SK-N-SH treated with all-trans-retinoic acid at 6 μM for 48 hours (cell line): Measurements from ENCODE around the gene ELL3.

Source experiments
- ATAC-seq: fragments of 200-7000 bp; cut with Tn5 transposase; 3 replicates; pipeline ENCODE4 v1.9.1; 2020; ENCODE audit warnings: mild to moderate bottlenecking, moderate library complexity
- ARNTL ChIP-seq: fragments of 450-650 bp; formaldehyde crosslinking; IDR thresholded peaks from 2 replicates; pipeline ENCODE4 v1.5.0; 2020; ENCODE audit warnings: low read depth, mild to moderate bottlenecking, moderate library complexity, borderline replicate concordance
- BACH2 ChIP-seq: fragments of 250-450 bp; sonication (Bioruptor Pico); IDR thresholded peaks from 2 replicates; pipeline ENCODE4 v1.9.0; 2021; ENCODE audit warnings: mild to moderate bottlenecking, borderline replicate concordance
- CREB5 ChIP-seq: fragments of 250-450 bp; sonication (Bioruptor Pico); IDR thresholded peaks from 2 replicates; pipeline ENCODE4 v1.5.1; 2020; ENCODE audit warnings: low read depth, mild to moderate bottlenecking, moderate library complexity
- CSDC2 ChIP-seq: fragments of 250-450 bp; sonication (Bioruptor Pico); IDR thresholded peaks from 2 replicates; pipeline ENCODE4 v1.5.0; 2020; ENCODE audit warnings: mild to moderate bottlenecking, moderate library complexity
- ESRRG ChIP-seq: fragments of 250-450 bp; sonication (Bioruptor Pico); IDR thresholded peaks from 2 replicates; pipeline ENCODE4 v1.6.1; 2021; ENCODE audit warnings: mild to moderate bottlenecking
- GLIS3 ChIP-seq: fragments of 250-450 bp; sonication (Bioruptor Pico); IDR thresholded peaks from 2 replicates; pipeline ENCODE4 v1.5.0; 2020; ENCODE audit warnings: mild to moderate bottlenecking, moderate library complexity
- ISL1 ChIP-seq: fragments of 250-450 bp; sonication (Bioruptor Pico); IDR thresholded peaks from 2 replicates; pipeline ENCODE4 v2.1.2; 2022; ENCODE audit warnings: mild to moderate bottlenecking, moderate library complexity
- OSR1 ChIP-seq: fragments of 250-450 bp; sonication (Bioruptor Pico); IDR thresholded peaks from 2 replicates; pipeline ENCODE4 v1.8.0; 2022; ENCODE audit warnings: moderate library complexity, mild to moderate bottlenecking, inconsistent platforms
- POU6F1 ChIP-seq: fragments of 250-450 bp; sonication (Bioruptor Pico); IDR thresholded peaks from 2 replicates; pipeline ENCODE4 v1.8.0; 2021; ENCODE audit warnings: low read depth, mild to moderate bottlenecking, moderate library complexity, borderline replicate concordance
- RARB ChIP-seq: fragments of 250-450 bp; sonication (Bioruptor Pico); IDR thresholded peaks from 2 replicates; pipeline ENCODE4 v1.8.0; 2021; ENCODE audit warnings: mild to moderate bottlenecking, moderate library complexity
- TCF4 ChIP-seq: fragments of 250-450 bp; sonication (Bioruptor Pico); IDR thresholded peaks from 2 replicates; pipeline ENCODE4 v1.8.0; 2021; ENCODE audit warnings: mild to moderate bottlenecking, moderate library complexity, borderline replicate concordance
- TOX ChIP-seq: fragments of 250-450 bp; sonication (Bioruptor Pico); IDR thresholded peaks from 2 replicates; pipeline ENCODE4 v1.8.0; 2021; ENCODE audit warnings: mild to moderate bottlenecking, moderate library complexity, borderline replicate concordance
- ZFP3 ChIP-seq: fragments of 250-450 bp; sonication (Bioruptor Pico); IDR thresholded peaks from 2 replicates; pipeline ENCODE4 v1.5.0; 2020; ENCODE audit warnings: mild to moderate bottlenecking, moderate library complexity
- ZNF565 ChIP-seq: fragments of 450-650 bp; formaldehyde crosslinking; conservative IDR thresholded peaks from 2 replicates; pipeline ENCODE4 v1.5.0; 2020; ENCODE audit warnings: low read depth, mild to moderate bottlenecking, moderate library complexity
- ZNF70 ChIP-seq: fragments of 450-650 bp; formaldehyde crosslinking; IDR thresholded peaks from 2 replicates; pipeline ENCODE4 v1.5.0; 2020; ENCODE audit warnings: mild to moderate bottlenecking, moderate library complexity
- ZNF8 ChIP-seq: fragments of 450-650 bp; formaldehyde crosslinking; IDR thresholded peaks from 2 replicates; pipeline ENCODE4 v1.5.0; 2020; ENCODE audit warnings: mild to moderate bottlenecking, moderate library complexity
- TF ChIP-seq, protein P1 (sequence below): fragments of 250-450 bp; sonication (Bioruptor Pico); IDR thresholded peaks from 2 replicates; pipeline ENCODE4 v1.8.0; 2020; ENCODE audit warnings: mild to moderate bottlenecking, moderate library complexity, borderline replicate concordance
- TF ChIP-seq, protein P2 (sequence below): fragments of 250-450 bp; sonication (Bioruptor Pico); IDR thresholded peaks from 2 replicates; pipeline ENCODE4 v1.5.1; 2021; ENCODE audit warnings: mild to moderate bottlenecking, moderate library complexity

ELL3 gene

DNA sequence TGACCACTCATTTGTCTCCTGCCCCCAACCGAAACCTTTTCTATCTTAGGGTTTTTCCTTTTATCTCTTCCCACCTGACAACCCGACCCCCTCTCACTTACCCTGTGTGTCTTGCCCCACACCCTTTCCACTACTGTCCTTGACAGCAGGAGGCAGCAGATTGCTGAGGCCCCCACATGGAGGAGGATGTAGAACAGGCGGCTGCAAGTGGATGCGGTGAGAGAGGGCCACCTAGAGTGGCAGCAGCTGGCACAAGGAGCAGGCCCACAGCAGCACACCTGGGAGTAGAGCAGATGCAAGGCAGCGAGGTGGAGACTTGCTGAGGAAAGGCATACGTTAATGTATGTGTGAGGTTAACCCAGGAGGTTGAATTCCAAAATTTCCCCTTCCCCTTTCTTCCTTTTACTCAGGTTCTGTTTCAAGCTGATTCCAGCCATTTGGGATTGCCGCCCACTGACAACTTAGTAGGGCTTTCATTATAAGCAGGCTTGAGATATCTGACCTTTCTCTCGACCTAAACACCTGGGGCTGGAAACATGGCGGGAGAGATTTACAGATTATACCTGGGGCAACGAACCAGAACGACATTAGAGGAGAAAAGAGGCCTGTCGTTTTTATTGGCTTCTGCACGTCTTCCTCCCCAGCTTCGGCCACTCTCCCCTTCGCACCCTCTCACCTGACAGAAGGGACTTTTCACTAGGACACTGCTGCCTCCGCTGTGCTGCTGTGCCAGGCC lies 22.6 kb upstream of the ELL3 start:
- TF ChIP-seq, protein P1, sequence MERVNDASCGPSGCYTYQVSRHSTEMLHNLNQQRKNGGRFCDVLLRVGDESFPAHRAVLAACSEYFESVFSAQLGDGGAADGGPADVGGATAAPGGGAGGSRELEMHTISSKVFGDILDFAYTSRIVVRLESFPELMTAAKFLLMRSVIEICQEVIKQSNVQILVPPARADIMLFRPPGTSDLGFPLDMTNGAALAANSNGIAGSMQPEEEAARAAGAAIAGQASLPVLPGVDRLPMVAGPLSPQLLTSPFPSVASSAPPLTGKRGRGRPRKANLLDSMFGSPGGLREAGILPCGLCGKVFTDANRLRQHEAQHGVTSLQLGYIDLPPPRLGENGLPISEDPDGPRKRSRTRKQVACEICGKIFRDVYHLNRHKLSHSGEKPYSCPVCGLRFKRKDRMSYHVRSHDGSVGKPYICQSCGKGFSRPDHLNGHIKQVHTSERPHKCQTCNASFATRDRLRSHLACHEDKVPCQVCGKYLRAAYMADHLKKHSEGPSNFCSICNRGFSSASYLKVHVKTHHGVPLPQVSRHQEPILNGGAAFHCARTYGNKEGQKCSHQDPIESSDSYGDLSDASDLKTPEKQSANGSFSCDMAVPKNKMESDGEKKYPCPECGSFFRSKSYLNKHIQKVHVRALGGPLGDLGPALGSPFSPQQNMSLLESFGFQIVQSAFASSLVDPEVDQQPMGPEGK (CRISPR knock-in tag) = no peak
- TF ChIP-seq ZNF565 (CRISPR knock-in tag) = no peak
- no peak for TF ChIP-seq POU6F1
- no peak for TF ChIP-seq ARNTL
- no peak for TF ChIP-seq ISL1 (CRISPR knock-in tag)
- no peak for TF ChIP-seq ZFP3 (CRISPR knock-in tag)
- no peak for TF ChIP-seq ZNF70 (CRISPR knock-in tag)
- no peak for TF ChIP-seq GLIS3 (CRISPR knock-in tag)
- no peak for TF ChIP-seq OSR1 (CRISPR knock-in tag)
- no peak for TF ChIP-seq CSDC2 (CRISPR knock-in tag)
- no peak for ATAC-seq

DNA sequence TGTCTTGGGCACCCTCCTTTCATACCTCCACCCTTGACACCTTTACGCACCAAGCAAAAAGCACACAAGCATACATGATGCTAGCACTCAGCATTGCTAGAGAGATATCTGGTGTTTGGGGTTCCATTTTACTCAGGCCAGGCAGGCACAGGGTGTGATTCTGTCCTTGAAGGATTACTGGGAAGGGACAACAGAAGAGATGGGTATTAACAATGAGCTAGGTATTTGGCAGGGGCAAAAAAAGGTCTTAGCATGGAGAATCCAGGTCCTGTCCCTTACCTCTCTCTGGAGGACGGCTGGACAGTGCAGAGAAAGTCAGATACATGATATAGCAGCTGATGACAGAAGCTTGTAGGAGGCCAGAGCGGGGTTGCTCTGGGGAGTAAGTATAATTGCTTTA lies 19.8 kb upstream of the ELL3 start:
- no peak for TF ChIP-seq ESRRG (CRISPR knock-in tag)
- TF ChIP-seq ZNF565 (CRISPR knock-in tag) = no peak
- TF ChIP-seq ZFP3 (CRISPR knock-in tag) = no peak
- TF ChIP-seq GLIS3 (CRISPR knock-in tag) = no peak
- TF ChIP-seq CSDC2 (CRISPR knock-in tag) = no peak
- TF ChIP-seq, protein P2, sequence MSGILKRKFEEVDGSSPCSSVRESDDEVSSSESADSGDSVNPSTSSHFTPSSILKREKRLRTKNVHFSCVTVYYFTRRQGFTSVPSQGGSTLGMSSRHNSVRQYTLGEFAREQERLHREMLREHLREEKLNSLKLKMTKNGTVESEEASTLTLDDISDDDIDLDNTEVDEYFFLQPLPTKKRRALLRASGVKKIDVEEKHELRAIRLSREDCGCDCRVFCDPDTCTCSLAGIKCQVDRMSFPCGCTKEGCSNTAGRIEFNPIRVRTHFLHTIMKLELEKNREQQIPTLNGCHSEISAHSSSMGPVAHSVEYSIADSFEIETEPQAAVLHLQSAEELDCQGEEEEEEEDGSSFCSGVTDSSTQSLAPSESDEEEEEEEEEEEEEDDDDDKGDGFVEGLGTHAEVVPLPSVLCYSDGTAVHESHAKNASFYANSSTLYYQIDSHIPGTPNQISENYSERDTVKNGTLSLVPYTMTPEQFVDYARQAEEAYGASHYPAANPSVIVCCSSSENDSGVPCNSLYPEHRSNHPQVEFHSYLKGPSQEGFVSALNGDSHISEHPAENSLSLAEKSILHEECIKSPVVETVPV (CRISPR knock-in tag) = no peak
- no peak for TF ChIP-seq ZNF70 (CRISPR knock-in tag)
- TF ChIP-seq BACH2 = no peak
- no peak for TF ChIP-seq CREB5 (CRISPR knock-in tag)
- TF ChIP-seq ZNF8 (CRISPR knock-in tag) = no peak
- TF ChIP-seq POU6F1 = no peak
- no peak for TF ChIP-seq ISL1 (CRISPR knock-in tag)
- no peak for TF ChIP-seq ARNTL
- ATAC-seq = no peak

DNA sequence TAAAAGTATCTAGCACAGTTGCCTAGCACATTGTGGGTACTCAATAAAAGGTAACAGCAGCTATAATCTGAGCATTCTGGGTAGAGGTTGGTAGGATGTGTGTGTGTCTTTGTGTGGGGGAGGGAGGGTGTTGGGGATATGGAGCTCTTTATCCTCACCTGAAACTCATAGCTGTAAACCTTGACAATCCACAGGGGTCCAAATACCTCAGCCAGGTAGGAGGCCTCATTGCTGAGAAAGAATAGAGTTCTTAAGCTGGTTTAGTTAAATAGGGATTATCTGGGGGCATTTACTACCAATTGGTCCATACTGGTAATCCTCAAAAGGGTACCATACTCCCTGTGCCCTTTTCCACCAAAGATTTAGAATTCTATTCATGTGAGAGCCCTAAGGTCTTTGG lies 19.2 kb upstream of the ELL3 start:
- no peak for TF ChIP-seq TCF4 (CRISPR knock-in tag)
- TF ChIP-seq OSR1 (CRISPR knock-in tag) = no peak
- TF ChIP-seq RARB (CRISPR knock-in tag) = no peak
- TF ChIP-seq TOX (CRISPR knock-in tag) = no peak
- TF ChIP-seq, protein P2 (CRISPR knock-in tag) = no peak
- no peak for TF ChIP-seq GLIS3 (CRISPR knock-in tag)
- no peak for ATAC-seq
